NCI-H345 (cell line): ENCODE measurements around the gene VWA7.
A peak's percentile ranks its signal among the peaks of the same experiment; 100 is the strongest.

Experiments
- DNase-seq: peaks from one replicate; lab custom pipeline; 2025; lab: John Stamatoyannopoulos, UW

The VWA7 gene

GRCh38 chr6:31729515-31729978 is 47.6 kb downstream of the VWA7 start:
- peak; percentile 81 for DNase-seq

DNA sequence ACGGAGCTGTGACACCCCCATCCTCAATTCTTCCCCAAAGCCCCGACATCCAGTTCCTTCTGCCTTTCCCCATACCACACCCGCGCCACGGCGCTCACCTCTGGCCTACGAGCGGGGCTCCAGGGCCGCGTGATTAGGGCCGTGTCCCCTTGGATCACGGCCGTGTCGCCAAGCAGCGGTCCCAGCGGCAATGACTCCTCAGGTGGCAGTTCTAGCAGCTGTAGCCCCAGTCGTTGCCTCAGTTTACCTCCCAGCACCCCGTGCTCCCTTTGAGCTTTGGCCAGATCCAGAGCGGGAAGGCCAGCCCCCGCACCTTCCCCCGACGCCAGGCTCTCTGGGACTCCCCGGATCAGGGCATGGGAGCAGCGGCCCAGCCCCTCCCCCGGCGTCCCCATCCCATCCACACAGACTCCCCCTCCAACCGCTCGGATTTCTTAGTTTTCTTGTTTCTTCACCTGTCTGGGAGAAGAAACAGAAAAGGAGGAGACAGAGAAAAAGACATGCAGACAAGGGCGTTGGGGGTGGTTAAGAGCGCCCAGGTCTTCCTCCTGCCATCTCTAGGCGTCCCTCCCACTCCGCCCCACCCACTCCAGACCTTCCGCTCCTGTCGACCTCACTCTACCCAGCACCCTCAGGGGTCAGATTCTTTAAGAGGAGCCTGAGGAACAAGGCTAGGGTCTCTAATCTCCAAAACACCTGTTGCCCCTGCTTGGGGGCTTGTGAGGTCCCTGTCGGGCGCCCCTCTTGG is 48.2 kb downstream of the VWA7 start, which contains the start of gene DDAH2:
Gene DDAH2 (minus strand): TSS at position 533 of the 748 bp plus-strand sequence. CDS start 138 bp downstream, at position 395.
- DNase-seq, result no peak

DNA sequence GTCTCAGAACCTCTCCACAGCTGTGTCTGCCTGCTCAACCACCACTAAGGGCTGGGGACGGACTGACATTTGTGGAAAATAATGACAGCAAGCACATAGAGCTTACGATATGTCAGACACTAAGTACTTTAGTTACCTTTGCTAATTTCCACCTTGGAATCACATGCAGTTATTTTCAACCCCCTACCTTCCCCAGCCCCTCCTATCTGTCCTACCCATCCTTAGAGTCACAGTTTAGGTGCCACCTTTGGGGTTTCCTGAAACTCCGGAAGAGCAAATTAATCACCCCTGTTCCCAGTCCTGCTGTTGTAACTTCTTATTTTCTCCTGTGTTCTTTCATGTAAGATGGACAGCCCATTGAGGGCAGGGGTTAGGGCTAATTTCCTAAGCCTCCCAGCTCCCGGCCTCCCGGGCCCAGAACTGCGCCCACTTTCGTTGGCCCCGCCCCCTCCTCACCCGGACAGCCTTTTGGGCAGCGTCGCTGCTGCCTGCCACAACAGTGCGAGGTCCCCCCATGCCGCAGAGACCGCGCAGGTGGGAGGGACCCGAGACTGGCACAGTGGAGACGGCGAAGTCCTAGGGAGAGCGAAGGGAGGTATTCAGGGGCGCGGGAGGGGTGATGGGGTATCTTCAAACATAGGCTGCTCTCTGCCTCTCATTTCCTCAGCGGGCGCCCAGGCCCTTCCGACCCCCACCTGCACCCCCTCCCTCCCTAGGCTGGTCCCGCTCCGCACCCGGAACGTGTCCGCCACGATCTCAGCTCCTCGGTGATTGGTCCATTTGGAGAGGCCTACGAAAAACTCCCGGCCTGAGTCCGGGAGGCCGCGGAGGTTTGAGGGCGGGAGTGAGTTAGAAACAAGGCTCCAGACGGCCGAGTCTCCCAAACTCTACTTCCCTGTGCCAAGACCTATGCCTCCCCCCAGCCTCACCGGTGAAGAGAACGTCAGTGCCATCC is 49.1 kb downstream of the VWA7 start:
- no peak for DNase-seq

GRCh38 chr6:31727034-31727716 is 50.0 kb downstream of the VWA7 start:
- DNase-seq, result no peak

- no peak for DNase-seq
Observed at GRCh38 chr6:31725502-31726350, 51.4 kb downstream of the VWA7 start.

DNA sequence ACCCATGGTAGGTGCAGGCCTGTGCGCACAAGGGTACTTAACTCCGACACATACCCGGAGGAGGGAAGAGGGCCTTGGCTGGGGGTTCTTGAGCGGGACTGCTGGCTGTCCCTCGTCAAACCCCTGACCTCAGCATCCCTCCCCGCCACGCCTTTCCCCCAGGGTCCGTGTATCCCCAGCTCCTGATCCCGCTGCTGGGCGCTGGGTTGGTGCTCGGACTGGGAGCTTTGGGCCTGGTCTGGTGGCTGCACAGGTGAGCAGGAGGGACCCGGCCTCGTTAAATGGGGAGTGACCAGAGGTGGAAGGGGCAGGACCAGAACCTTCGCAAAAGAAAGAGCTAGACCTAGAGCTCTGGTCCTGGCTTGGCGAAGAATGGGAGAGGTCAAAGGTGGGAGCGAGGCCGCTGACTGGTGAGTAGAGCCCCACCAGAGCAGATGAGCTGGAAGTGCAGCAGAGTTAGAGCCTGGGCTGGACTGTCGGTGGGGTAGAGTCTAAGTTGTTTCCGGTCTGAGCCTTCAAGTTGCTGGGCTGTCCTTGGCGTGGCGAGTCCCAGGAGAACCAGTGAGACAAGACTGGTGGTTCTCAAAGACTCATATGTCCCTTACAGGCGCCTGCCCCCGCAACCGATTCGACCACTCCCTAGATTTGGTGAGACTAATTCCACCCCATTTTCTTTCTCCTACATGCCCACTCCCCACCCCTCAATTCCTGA is 53.0 kb downstream of the VWA7 start:
- DNase-seq, result no peak

DNA sequence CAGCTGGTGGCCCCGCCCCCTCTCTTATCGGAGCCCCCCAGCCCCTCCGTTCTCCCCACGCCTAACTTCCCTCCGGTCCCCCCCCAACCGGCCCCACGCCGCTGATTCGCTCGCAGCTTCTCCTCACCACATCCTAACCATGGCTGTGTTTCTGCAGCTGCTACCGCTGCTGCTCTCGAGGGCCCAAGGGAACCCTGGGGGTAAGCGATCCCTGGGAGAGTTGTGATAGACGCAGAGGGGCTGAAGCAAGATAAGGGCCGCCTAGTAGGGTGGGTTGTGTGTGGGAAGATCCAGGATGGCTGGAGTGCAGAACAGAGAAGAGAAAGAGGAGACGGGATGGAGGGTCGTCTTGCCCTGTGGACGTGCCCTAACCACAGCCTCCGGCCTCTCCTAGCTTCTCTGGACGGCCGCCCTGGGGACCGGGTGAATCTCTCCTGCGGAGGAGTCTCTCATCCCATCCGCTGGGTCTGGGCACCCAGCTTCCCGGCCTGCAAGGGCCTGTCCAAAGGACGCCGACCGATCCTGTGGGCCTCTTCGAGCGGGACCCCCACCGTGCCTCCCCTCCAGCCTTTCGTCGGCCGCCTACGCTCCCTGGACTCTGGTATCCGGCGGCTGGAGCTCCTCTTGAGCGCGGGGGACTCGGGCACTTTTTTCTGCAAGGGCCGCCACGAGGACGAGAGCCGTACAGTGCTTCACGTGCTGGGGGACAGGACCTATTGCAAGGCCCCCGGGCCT is 53.7 kb downstream of the VWA7 start, which contains the start of gene MPIG6B:
Gene MPIG6B (plus strand): TSS at position 129 of the 735 bp plus-strand sequence. CDS start 11 bp downstream, at position 140.
- DNase-seq, result no peak

- no peak for DNase-seq
Observed at GRCh38 chr6:31722173-31722572, 55.0 kb downstream of the VWA7 start.

GRCh38 chr6:31721351-31722020 is 55.6 kb downstream of the VWA7 start, which contains the start of gene LY6G6C:
Gene LY6G6C (minus strand): TSS chr6:31721746. CDS start chr6:31721679, 67 bp downstream.
- no peak for DNase-seq

GRCh38 chr6:31720196-31720770 is 56.8 kb downstream of the VWA7 start:
- DNase-seq, result no peak

DNA sequence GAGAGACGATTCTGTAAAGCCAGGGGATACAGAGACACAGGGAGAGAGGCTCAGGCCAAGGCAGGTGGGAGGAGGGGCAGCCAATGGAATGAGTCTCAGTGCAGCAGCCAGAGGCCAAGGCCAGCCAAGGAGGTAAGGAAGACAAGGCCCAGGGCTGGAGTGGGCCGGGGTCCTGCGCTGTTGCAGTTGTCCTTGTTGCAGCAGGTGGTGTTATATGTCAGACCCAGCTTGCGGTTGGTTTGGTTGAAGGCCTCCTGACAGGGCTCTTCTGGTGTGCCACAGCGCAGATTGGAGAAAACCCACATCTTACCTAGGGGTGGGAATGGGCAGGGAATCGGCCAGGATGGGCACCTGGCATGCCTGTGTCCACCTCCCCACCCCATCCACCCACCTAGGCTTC is 58.1 kb downstream of the VWA7 start:
- DNase-seq, result no peak

DNA sequence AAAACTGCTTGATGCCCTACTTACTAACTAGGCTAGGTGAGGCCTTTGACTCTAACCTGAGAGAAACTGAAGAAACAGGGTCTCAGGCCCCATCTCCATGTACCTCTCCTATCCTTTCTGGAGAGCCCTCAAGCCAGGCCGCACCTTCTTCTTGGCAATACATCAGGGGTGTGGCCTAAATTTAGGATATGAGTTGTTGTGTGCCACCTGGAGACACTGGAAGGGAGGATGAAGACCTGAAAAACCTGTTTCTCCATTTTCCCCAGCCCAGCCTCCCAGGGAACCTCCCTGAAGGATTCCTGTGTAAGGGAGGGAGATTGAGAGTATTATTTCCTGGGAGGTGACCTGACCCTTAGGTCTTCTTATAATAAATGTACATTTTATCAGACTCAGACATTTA is 58.9 kb downstream of the VWA7 start:
- peak; percentile 51 for DNase-seq

- no peak for DNase-seq
Observed at GRCh38 chr6:31717499-31718222, 59.5 kb downstream of the VWA7 start.
